HFF-Myc (cell line): ENCODE measurements around the gene KRTAP15-1.
A peak's percentile ranks its signal among the peaks of the same experiment; 100 is the strongest.

ENCODE experiments used
- DNase-seq: peaks from one replicate; pipeline ENCODE4 v3.0.0-alpha.2; 2011; ENCODE audit warnings: low read depth; ENCODE audit errors: extremely low read depth
- H3K4me3 ChIP-seq: replicated peaks from 2 replicates; pipeline ENCODE4 v1.5.1; 2011; ENCODE audit warnings: low read depth, mild to moderate bottlenecking, control low read depth, low read length
- TF ChIP-seq, protein P1 (sequence below): IDR thresholded peaks from 2 replicates; pipeline ENCODE4 v1.5.1; 2012; ENCODE audit warnings: mild to moderate bottlenecking, low read depth, low read length, control low read depth; ENCODE audit errors: missing control alignments

The KRTAP15-1 gene, protein sequence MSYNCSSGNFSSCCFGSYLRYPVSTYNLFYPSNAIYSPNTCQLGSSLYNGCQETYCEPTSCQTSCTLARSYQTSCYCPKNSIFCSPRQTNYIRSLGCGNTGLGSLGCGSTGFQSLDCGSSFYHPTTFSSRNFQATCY

DNA sequence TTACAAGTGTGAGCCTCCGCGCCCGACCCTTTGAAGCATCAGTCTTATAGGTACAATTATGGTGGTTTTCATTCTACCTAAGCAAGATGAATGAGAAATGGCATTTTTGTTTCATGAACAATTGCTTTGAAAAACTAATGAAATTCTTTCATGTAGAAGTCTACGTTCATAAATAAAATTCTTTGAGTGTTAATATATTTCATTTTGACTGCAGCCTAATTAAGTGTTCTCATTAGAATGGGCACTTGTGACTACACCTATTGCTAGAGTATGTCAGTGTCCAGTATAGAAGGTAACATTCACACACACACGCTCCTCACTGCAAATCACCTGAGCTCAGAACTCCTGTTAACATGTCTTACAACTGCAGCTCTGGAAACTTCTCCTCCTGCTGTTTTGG, at the start of gene KRTAP15-1:
Gene KRTAP15-1, plus strand, starts transcription at position 301 of the 400 bp plus-strand sequence. Its CDS starts 53 bp downstream, at position 354.
- H3K4me3 ChIP-seq = no peak within 1 kb of the TSS
- DNase-seq = no peak
- TF ChIP-seq, protein P1, sequence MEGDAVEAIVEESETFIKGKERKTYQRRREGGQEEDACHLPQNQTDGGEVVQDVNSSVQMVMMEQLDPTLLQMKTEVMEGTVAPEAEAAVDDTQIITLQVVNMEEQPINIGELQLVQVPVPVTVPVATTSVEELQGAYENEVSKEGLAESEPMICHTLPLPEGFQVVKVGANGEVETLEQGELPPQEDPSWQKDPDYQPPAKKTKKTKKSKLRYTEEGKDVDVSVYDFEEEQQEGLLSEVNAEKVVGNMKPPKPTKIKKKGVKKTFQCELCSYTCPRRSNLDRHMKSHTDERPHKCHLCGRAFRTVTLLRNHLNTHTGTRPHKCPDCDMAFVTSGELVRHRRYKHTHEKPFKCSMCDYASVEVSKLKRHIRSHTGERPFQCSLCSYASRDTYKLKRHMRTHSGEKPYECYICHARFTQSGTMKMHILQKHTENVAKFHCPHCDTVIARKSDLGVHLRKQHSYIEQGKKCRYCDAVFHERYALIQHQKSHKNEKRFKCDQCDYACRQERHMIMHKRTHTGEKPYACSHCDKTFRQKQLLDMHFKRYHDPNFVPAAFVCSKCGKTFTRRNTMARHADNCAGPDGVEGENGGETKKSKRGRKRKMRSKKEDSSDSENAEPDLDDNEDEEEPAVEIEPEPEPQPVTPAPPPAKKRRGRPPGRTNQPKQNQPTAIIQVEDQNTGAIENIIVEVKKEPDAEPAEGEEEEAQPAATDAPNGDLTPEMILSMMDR = no peak

DNA sequence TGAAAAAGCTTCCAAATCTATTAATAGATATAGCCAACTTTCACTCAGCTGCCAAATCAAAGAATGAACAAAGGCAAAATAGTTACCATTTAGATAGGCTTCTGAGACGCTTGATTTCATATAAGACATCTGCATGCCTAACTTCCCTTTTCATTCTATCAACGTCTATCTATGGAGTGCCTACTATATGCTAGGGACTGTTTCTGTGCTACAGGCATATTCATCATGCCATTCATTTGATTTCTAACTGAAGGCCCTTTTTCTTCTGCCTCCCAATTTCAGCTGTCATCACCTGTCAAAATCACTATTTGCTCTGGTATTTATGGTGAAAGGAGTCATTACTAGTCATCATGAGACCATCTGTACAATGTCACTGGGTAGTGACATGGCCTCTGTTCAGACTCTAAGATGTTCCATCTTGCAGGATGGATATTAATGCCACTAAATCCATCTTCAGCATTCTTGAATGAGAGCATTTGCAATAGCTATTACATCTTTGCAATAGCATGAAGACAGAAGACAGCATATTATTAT, 48.5 kb upstream of the KRTAP15-1 start:
- H3K4me3 ChIP-seq = no peak overlapping the region
- no peak for DNase-seq
- TF ChIP-seq, protein P1 = no peak

DNA sequence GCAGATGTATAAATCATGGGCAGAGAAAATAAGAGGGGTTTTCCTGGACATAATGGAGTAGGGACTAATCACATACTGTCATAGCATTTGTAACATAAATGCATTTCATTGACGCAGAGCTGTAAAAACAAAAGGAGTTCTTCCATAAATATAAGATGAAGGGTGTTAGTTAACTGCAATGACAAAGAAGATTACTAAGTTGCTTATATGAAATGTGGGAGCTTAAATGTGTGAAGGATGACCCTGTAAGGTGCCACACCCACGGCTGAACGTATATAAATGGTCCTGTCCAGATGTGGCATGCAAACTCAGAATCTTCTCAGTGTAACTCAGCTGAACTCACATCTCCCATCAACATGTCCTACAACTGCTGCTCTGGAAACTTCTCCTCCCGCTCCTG, 44.3 kb upstream of the KRTAP15-1 start, which contains the start of gene KRTAP13-1:
Gene KRTAP13-1, plus strand, starts transcription at position 301 of the 400 bp plus-strand sequence. Its CDS starts 56 bp downstream, at position 357.
- DNase-seq = no peak
- TF ChIP-seq, protein P1 = no peak
- H3K4me3 ChIP-seq = no peak within 1 kb of the TSS

DNA sequence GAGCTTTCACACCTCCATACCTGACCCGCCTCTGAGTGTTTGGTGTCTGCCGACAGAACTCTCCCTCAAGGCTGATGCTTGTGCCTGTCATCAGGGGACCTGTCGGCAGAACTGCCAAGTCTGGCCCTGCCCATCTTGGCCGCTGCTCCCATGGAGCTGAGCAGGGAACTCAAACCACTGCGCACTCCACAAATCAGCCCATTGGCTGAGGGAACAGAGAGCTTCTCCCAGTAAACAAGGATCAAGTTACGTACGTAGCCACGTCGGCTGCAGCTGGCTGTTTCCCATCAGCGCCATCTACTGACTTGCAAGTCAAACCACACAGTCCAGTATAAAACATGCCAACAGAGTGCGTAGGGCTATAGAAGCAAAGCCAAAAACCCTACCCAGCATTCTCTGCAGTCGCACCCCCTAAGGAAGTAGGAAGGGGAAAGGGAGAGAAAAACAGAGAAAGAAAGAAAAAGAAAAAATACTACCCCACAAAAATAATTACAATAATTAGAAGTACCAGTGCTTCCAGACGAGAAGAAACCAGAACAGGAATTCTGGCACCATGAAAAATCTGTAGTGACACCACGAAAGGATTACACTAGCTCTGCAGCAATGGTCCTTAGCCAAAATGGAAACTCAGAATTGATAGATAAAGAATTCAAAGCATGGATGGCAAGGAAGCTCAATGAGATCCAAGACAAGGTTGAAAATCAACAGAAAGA, 31.1 kb upstream of the KRTAP15-1 start:
- H3K4me3 ChIP-seq = no peak overlapping the region
- peak; percentile 12 for DNase-seq
- TF ChIP-seq, protein P1 = peak; percentile 17

DNA sequence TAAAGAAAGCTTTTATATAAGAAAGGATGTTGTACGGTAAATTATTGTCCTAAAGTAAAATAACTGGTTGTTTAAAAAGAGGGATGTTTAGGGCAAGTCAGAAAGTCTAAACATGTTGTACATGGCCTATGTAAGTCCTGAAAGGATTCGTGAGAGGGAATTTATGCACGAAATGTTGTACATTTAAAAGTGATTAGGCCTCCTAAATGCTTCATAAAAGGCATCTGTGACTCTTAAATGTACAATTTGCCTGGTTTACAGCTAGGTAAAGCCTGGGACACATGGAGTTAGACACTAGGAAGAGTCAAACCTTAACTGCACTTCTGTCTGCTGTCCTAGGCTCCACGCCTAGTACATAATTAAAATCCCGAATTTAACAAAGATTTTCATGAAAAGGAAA, 24.1 kb upstream of the KRTAP15-1 start:
- H3K4me3 ChIP-seq = no peak overlapping the region
- TF ChIP-seq, protein P1 = no peak
- no peak for DNase-seq

DNA sequence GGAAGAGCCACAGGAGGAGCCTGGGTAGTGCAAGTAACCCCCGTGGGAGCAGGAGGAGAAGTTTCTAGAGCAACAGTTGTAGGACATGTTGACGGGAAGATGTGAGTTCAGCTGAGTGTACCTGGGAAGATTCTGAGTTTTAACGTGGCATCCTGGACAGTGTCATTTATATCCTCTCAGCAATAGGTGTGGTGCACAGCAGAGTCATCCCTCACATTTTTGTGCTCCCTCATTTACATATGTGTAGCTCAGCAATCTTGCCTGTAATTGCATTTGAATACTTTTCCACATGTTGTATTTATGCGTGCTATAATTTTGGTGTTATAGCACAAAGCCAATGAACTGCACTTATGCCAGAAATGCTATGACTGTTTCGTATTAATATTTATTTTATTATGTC, 14.2 kb upstream of the KRTAP15-1 start, which contains the start of gene KRTAP13-3:
Gene KRTAP13-3, minus strand, starts transcription at position 101 of the 400 bp plus-strand sequence. Its CDS starts 14 bp downstream, at position 87.
- no peak for DNase-seq
- TF ChIP-seq, protein P1 = no peak
- H3K4me3 ChIP-seq = no peak within 1 kb of the TSS
